ENCODE results near the gene PRKAR1B. TPM values are rescaled to one million over a fixed set of nuclear protein-coding genes. Genes with fewer than 3 reads are reported as not detected.

Gene PRKAR1B
- total and polyA plus RNA-seq, 4 experiments from 2014 or later = 6.5 to 16.6 (median 13.7) TPM

DNA sequence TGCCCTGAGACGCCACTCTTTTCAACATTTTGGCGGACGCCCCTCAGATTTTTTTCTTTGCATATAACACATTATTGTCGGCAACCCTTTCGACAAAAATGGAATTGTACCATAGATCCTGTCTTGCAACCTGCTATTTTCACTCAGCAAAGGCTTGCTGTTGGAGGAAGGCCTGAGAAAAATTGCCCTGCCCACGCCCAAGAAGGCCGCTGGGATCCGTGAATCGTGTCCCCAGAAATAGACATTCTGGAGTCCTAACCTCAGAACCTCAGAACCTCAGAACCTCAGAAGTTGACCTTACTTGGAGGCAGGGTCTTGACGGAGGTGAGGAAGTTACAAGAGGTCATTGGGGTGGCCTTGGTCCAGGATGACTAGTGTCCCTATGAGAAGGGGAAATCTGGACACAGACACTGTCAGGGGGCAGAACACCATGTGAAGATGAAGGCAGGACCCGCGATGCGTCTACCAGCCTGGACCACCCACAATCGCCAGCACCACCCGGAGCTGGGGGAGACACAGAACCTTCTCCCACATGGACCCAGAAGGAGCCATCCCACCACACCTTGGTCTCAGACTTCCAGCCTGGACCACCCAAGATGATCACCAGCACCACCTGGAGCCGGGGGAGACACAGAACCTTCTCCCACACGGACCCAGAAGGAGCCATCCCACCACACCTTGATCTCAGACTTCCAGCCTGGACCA is 19.6 kb downstream of the PRKAR1B start:
- H3K4me1 ChIP-seq (ENCODE audit: insufficient read depth, low read length) = no peaks in the 10 kb centered on the region
- no peaks in the 10 kb centered on the region for H3K36me3 ChIP-seq (ENCODE audit: insufficient read depth, low read length)
- H3K4me3 ChIP-seq (ENCODE audit: low read length in 2 of 2) = no peak overlapping the region
- H3K27ac ChIP-seq (ENCODE audit: low read depth, low read length) = no peak overlapping the region
- H3K36me3 Mint-ChIP-seq = peaks cover 6 to 12% of the 10 kb centered on the region in 2 donors
- no peak for DNase-seq
- no peaks in the 10 kb centered on the region for H3K4me1 Mint-ChIP-seq
- peaks cover 0 to 9% (median 6%) of the 10 kb centered on the region in 8 donors for H3K9me3 Mint-ChIP-seq
- H3K27me3 Mint-ChIP-seq = no peaks in the 10 kb centered on the region
- H3K27ac Mint-ChIP-seq = no peak overlapping the region
- POLR2A ChIA-PET (ENCODE audit: partially characterized antibody) = no interaction called here
- no peak overlapping the region for H3K4me3 Mint-ChIP-seq
- CTCF ChIA-PET (ENCODE audit: partially characterized antibody) = no interaction called here
- H3K27me3 ChIP-seq (ENCODE audit: insufficient read depth, low read length) = no peaks in the 10 kb centered on the region
- no peaks in the 10 kb centered on the region for H3K9me3 ChIP-seq (ENCODE audit: control insufficient read depth in 1 of 2, low read length in 2 of 2)
- intact Hi-C loops (cut with micrococcal nuclease) = no loop called here

DNA sequence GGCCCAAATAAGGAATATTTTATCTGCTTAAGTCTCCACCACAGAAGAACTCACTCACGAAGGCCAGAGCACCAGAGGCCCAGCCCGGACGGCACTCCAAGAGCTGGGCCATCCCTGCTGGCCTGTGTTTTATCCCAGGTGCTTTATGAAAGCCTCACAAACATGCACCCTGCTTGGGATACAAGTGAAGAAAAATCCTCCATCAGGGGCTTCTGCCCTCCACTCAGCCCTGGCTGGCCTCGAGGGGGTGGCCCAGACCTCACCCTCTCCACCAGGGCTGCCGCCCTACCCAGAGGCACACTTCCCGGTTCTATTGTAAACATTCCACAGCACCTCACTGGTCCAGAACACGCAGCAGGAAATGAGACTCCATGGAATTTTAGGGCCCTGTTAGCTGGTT is 20.4 kb downstream of the PRKAR1B start:
- POLR2A ChIA-PET (ENCODE audit: partially characterized antibody) = no interaction called here
- CTCF ChIA-PET (ENCODE audit: partially characterized antibody) = interaction anchor here (1.2 kb wide), 1 partner anchor 374 kb away, joined by 3 read pairs; no protein-coding TSS in a partner anchor
- H3K9me3 Mint-ChIP-seq = peaks cover 0 to 12% (median 6%) of the 10 kb centered on the region in 8 donors

DNA sequence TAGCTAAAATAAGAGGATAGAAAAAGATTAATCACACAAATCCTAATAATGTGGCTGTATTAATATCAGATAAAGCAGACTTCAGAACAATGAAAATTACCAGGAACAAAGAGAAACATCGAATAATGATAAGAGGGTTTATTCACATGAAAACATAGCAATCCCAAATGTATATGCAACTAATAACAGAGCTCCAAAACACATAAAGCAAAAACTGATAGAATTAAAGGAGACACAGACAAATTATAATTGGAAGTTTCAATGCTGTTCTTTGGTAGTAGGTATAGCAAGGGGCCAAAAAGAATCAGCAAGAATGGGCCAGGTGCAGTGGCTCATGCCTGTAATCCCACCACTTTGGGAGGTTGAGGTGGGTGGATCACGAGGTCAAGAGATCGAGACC is 24.0 kb downstream of the PRKAR1B start:
- ChIA-PET CTCF (ENCODE audit: partially characterized antibody) (no interaction called here), POLR2A (ENCODE audit: partially characterized antibody) (no interaction called here)
- no peaks in the 10 kb centered on the region for H3K27me3 ChIP-seq (ENCODE audit: insufficient read depth, low read length)
- no peak overlapping the region for H3K4me3 Mint-ChIP-seq
- no peak overlapping the region for H3K27ac Mint-ChIP-seq
- H3K4me1 ChIP-seq (ENCODE audit: insufficient read depth, low read length) = no peaks in the 10 kb centered on the region
- H3K9me3 Mint-ChIP-seq = peaks cover 2 to 12% (median 6%) of the 10 kb centered on the region in 8 donors
- no peak overlapping the region for H3K4me3 ChIP-seq (ENCODE audit: low read length in 2 of 2)
- H3K27ac ChIP-seq (ENCODE audit: low read depth, low read length) = no peak overlapping the region
- no peaks in the 10 kb centered on the region for H3K27me3 Mint-ChIP-seq
- H3K4me1 Mint-ChIP-seq = no peaks in the 10 kb centered on the region
- H3K9me3 ChIP-seq (ENCODE audit: control insufficient read depth in 1 of 2, low read length in 2 of 2) = no peaks in the 10 kb centered on the region
- peaks cover 6 to 14% of the 10 kb centered on the region in 2 donors for H3K36me3 Mint-ChIP-seq
- H3K36me3 ChIP-seq (ENCODE audit: insufficient read depth, low read length) = no peaks in the 10 kb centered on the region
- intact Hi-C loops (cut with micrococcal nuclease) = no loop called here
- DNase-seq = no peak

More for the DNA sequence above, 20.4 kb downstream of the PRKAR1B start:
- Histone ChIP-seq H3K4me1 (ENCODE audit: insufficient read depth, low read length) (no peaks in the 10 kb centered on the region), H3K36me3 (ENCODE audit: insufficient read depth, low read length) (no peaks in the 10 kb centered on the region), H3K27me3 (ENCODE audit: insufficient read depth, low read length) (no peaks in the 10 kb centered on the region), H3K4me3 (ENCODE audit: low read length in 2 of 2) (no peak overlapping the region), H3K27ac (ENCODE audit: low read depth, low read length) (no peak overlapping the region), H3K9me3 (ENCODE audit: control insufficient read depth in 1 of 2, low read length in 2 of 2) (no peaks in the 10 kb centered on the region)
- DNase-seq = no peak
- H3K27ac Mint-ChIP-seq = no peak overlapping the region
- intact Hi-C loops (cut with micrococcal nuclease) = no loop called here
- peaks cover 6 to 16% of the 10 kb centered on the region in 2 donors for H3K36me3 Mint-ChIP-seq
- H3K4me3 Mint-ChIP-seq = no peak overlapping the region
- H3K27me3 Mint-ChIP-seq = no peaks in the 10 kb centered on the region
- H3K4me1 Mint-ChIP-seq = no peaks in the 10 kb centered on the region

DNA sequence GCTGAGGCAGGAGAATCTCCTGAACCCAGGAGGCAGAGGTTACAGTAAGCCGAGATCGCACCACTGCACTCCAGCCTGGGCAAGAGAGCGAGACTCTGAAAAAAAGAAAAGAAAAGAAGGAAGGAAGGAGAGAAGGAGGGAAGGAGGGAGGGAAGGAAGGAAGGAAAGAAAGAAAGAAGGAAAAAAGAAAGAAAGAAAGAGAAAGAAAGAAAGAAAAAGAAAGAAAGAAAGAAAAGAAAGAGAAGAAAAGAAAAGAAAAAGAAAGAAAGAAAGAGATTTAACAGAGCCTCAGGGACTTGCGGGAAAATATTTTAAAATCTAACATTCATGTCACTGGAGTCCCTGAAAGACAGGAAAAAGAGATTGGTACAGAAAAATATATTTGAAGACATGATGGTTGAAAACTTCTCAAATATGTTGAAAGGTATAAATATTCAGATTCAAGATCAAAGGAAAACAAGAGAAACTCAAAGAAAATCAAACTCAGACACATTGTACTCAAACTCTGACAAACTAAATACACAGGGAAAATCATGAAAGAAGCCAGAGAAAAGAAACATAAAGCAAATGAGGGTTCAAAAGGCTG is 25.9 kb downstream of the PRKAR1B start:
- DNase-seq = no peak
- peaks cover 2 to 12% (median 6%) of the 10 kb centered on the region in 8 donors for H3K9me3 Mint-ChIP-seq
- peaks cover 4 to 14% of the 10 kb centered on the region in 2 donors for H3K36me3 Mint-ChIP-seq
- no peaks in the 10 kb centered on the region for H3K4me1 Mint-ChIP-seq
- POLR2A ChIA-PET (ENCODE audit: partially characterized antibody) = no interaction called here
- Histone ChIP-seq H3K4me1 (ENCODE audit: insufficient read depth, low read length) (no peaks in the 10 kb centered on the region), H3K9me3 (ENCODE audit: control insufficient read depth in 1 of 2, low read length in 2 of 2) (no peaks in the 10 kb centered on the region), H3K36me3 (ENCODE audit: insufficient read depth, low read length) (no peaks in the 10 kb centered on the region), H3K27ac (ENCODE audit: low read depth, low read length) (no peak overlapping the region), H3K4me3 (ENCODE audit: low read length in 2 of 2) (no peak overlapping the region), H3K27me3 (ENCODE audit: insufficient read depth, low read length) (no peaks in the 10 kb centered on the region)
- H3K27me3 Mint-ChIP-seq = no peaks in the 10 kb centered on the region
- peak overlapping the region in 1 of 7 donors; percentile 62 for H3K27ac Mint-ChIP-seq
- intact Hi-C loops (cut with micrococcal nuclease) = no loop called here
- CTCF ChIA-PET (ENCODE audit: partially characterized antibody) = no interaction called here
- no peak overlapping the region for H3K4me3 Mint-ChIP-seq

DNA sequence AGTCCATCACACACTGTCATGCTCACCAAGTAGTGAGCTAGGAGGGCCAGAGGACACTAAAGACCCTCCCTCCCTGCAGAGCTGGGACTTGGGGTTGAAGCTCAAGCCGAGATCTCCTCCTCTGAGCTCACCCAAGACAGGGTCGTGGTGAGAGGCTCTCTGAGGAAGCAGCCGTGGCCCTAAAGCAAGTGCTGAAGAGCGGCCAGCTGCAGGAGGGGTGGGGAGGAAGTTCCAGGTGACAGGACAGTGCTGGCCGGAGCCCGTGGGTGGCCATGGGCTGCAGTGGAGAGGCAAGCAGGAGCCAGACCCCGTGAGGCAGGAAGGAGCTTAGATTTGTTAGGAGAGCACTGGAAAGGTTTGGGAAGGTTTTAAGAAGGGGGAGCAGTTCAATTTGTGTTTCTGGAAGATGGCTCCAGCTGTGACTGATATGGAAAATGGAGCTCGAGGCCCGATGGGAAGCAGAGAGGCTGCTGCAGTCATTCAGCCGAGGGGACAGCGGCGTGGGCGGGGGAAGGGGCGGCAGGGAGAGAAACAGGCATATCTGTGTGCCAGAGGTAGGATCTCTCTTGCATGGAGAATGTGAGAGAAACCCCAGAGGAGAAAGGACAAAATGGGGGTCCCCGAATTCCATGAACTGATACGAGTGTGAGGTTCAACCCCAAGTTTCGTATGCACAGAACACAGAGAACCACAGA is 27.5 kb downstream of the PRKAR1B start:
- intact Hi-C loops (cut with micrococcal nuclease) = no loop called here
- ChIA-PET POLR2A (ENCODE audit: partially characterized antibody) (no interaction called here), CTCF (ENCODE audit: partially characterized antibody) (no interaction called here)

DNA sequence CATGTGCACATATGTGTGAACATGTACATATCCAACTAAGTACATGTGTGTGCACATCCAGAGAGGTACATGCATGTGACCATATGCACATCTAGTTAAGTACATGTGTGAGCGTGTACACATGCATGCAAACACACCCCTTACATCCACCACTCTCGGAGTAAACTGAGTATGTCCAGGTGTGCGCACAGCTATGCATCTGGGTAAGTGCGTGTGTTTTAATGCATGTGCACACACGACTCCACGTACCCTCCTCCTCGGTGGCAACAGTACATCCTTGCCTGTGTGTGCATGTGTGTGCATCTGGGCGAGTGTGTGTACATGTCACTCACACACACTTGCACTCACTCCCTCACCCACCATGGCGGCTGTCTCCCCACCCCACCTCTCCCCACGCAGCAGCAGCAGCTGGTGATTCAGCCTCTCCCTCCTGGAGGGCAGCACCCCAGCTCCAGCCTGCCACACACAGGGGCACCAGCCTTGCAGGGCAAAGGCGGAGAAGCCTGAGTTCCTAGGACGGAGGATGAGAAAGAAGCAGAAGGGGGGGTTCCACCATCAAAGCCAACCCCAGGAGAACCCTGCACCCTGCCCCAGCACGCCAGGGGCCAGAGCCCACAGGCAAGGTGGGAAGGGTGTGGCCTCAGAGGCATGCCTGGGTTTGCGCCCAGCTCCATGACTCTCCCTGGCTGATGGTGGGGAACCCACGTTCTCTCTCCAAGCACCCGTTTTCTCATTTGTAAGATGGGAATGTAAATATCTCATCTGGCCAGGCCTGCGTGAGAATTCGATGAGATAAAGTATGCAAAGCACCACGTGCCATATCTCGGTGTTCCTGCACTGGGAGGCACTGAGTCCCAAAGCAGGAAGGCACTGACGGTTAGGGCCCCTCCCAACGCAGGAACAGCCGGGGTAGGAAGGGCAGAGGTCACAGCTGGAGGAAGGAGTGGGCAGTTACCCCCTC is 28.3 kb downstream of the PRKAR1B start:
- CTCF ChIA-PET (ENCODE audit: partially characterized antibody) = no interaction called here

More for the DNA sequence above, 27.5 kb downstream of the PRKAR1B start:
- no peaks in the 10 kb centered on the region for H3K4me1 Mint-ChIP-seq
- no peaks in the 10 kb centered on the region for H3K27me3 ChIP-seq (ENCODE audit: insufficient read depth, low read length)
- peaks cover 4 to 14% of the 10 kb centered on the region in 2 donors for H3K36me3 Mint-ChIP-seq
- H3K27ac ChIP-seq (ENCODE audit: low read depth, low read length) = no peak overlapping the region
- no peak overlapping the region for H3K4me3 Mint-ChIP-seq
- H3K4me1 ChIP-seq (ENCODE audit: insufficient read depth, low read length) = no peaks in the 10 kb centered on the region
- no peak overlapping the region for H3K27ac Mint-ChIP-seq
- H3K27me3 Mint-ChIP-seq = no peaks in the 10 kb centered on the region
- H3K36me3 ChIP-seq (ENCODE audit: insufficient read depth, low read length) = no peaks in the 10 kb centered on the region
- no peaks in the 10 kb centered on the region for H3K9me3 ChIP-seq (ENCODE audit: control insufficient read depth in 1 of 2, low read length in 2 of 2)
- DNase-seq = no peak
- H3K9me3 Mint-ChIP-seq = peaks cover 2 to 12% (median 6%) of the 10 kb centered on the region in 8 donors
- no peak overlapping the region for H3K4me3 ChIP-seq (ENCODE audit: low read length in 2 of 2)

More for the DNA sequence above, 28.3 kb downstream of the PRKAR1B start:
- Mint-ChIP-seq H3K27me3 (no peaks in the 10 kb centered on the region), H3K27ac (no peak overlapping the region), H3K36me3 (peaks cover 4 to 10% of the 10 kb centered on the region in 2 donors), H3K9me3 (peaks cover 2 to 11% (median 6%) of the 10 kb centered on the region in 8 donors), H3K4me3 (no peak overlapping the region), H3K4me1 (no peaks in the 10 kb centered on the region)
- H3K27me3 ChIP-seq (ENCODE audit: insufficient read depth, low read length) = no peaks in the 10 kb centered on the region
- no peaks in the 10 kb centered on the region for H3K9me3 ChIP-seq (ENCODE audit: control insufficient read depth in 1 of 2, low read length in 2 of 2)
- no peak overlapping the region for H3K27ac ChIP-seq (ENCODE audit: low read depth, low read length)
- POLR2A ChIA-PET (ENCODE audit: partially characterized antibody) = no interaction called here
- intact Hi-C loops (cut with micrococcal nuclease) = no loop called here
- H3K4me1 ChIP-seq (ENCODE audit: insufficient read depth, low read length) = no peaks in the 10 kb centered on the region
- H3K36me3 ChIP-seq (ENCODE audit: insufficient read depth, low read length) = no peaks in the 10 kb centered on the region
- no peak for DNase-seq
- H3K4me3 ChIP-seq (ENCODE audit: low read length in 2 of 2) = no peak overlapping the region

Measured in CD4-positive, alpha-beta memory T cell (primary cell).